DND-41 (cell line): ENCODE measurements around the gene SERBP1.

Experiments used
- CTCF ChIP-seq: IDR thresholded peaks from 2 replicates; pipeline ENCODE4 v1.5.1; 2012; ENCODE audit warnings: borderline replicate concordance, low read length, moderate library complexity, mild to moderate bottlenecking; ENCODE audit not compliant: poor library complexity, severe bottlenecking; ENCODE audit errors: extremely low read depth
- EZH2 ChIP-seq: IDR thresholded peaks from 3 replicates; pipeline ENCODE4 v1.6.1; 2012; ENCODE audit warnings: borderline replicate concordance, low read depth, mild to moderate bottlenecking, moderate library complexity, low read length, inconsistent platforms; ENCODE audit not compliant: severe bottlenecking

DNA sequence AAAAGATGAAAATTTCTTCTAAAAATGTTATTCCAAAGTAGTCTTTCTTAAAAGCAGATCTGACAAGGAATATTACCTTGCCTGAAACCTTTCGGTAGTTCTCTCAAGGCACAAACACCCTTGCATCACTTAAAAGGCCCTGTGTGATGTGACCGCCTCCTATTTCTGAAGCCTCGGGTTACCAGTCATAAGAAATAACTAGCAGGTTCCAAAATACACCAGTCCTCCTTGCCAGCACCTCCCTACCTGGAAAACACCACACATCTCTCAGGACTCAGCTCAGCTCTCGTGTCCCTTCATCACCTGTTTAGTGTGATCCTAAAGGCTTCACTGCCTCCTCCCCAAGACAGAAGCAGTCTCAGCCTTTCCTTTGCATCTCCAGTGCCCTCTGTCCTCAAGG, 35.7 kb downstream of the SERBP1 start:
- no peak for TF ChIP-seq CTCF
- no peak for TF ChIP-seq EZH2
